GM23248 (cell line): ENCODE measurements around the gene TSNAX.

ENCODE experiments used
- EZH2 ChIP-seq: fragments of 200-600 bp; sonication (generic); IDR thresholded peaks from 2 replicates; pipeline ENCODE4 v1.6.1; 2018; ENCODE audit warnings: antibody characterized with exemption, mild to moderate bottlenecking; ENCODE audit not compliant: insufficient read depth, poor library complexity, severe bottlenecking
- EZH2phosphoT487 ChIP-seq: fragments of 200-600 bp; sonication (generic); IDR thresholded peaks from 2 replicates; pipeline ENCODE4 v1.6.1; 2018; ENCODE audit warnings: antibody characterized with exemption, moderate library complexity, mild to moderate bottlenecking, low read depth; ENCODE audit not compliant: insufficient read depth

DNA sequence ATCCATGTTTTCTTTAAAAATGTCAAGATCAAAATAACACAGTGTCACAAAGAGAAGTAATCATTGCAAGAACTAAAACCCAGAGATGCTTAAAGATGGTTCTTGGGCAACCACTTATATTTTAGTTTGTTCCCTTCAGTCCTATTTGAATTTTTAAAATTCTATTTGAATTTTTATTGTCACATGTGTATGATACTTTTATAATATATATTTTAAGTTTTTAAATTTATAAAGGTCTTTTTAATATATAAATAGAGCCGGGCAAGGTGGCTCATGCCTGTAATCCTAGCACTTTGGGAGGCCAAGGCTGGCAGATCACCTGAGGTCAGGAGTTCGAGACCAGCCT is 75.8 kb downstream of the TSNAX start:
- TF ChIP-seq EZH2 (no peak), EZH2phosphoT487 (no peak)
